Left ventricle myocardium inferior (tissue), 1 donor: Measurements from ENCODE around the gene INSC. TPM values are rescaled to one million over a fixed set of nuclear protein-coding genes. Genes with fewer than 3 reads are reported as not detected.

ENCODE experiments used
- DNase-seq: peaks from one replicate; pipeline ENCODE4 v3.0.0-alpha.2; 2020
- H3K27ac ChIP-seq: fragments of 200-600 bp; replicated peaks from 2 replicates; pipeline ENCODE4 v1.8.0; 2021
- H3K27me3 ChIP-seq: fragments of 200-600 bp; 2 replicates; pipeline ENCODE4 v1.8.0; 2021; ENCODE audit warnings: low read depth
- H3K36me3 ChIP-seq: fragments of 200-600 bp; 2 replicates; pipeline ENCODE4 v1.8.0; 2021
- H3K4me1 ChIP-seq: fragments of 200-600 bp; 2 replicates; pipeline ENCODE4 v1.8.0; 2021
- H3K4me3 ChIP-seq: fragments of 200-600 bp; 2 replicates; pipeline ENCODE4 v1.8.0; 2021; ENCODE audit warnings: mild to moderate bottlenecking, moderate library complexity
- H3K9me3 ChIP-seq: fragments of 200-600 bp; replicated peaks from 2 replicates; pipeline ENCODE4 v1.8.0; 2021
- intact Hi-C: fragments of 100-400 bp; cut with micrococcal nuclease; formaldehyde crosslinking; loops from one replicate; pipeline ENCODE4 v1.11.0; 2022
- total RNA-seq: library from RNA; stranded (reverse); fragmentation: NEBNext Ultra II Directional; extraction: Animal tissue kit (Norgen Biotek cat#: 25700); gene quantifications from one replicate; pipeline ENCODE4 v1.2.1, GENCODE V29; 2021
- TF ChIP-seq, protein P1 (sequence below): fragments of 200-600 bp; IDR thresholded peaks from 2 replicates; pipeline ENCODE4 v1.8.0; 2021; ENCODE audit warnings: antibody characterized with exemption, mild to moderate bottlenecking, borderline replicate concordance
- donor health status: DM: no; HTN: yes; CAD: no; lungs with severe emphysema.

Gene INSC
- total RNA-seq, 1 donor from 2014 or later = 0.25 TPM

DNA sequence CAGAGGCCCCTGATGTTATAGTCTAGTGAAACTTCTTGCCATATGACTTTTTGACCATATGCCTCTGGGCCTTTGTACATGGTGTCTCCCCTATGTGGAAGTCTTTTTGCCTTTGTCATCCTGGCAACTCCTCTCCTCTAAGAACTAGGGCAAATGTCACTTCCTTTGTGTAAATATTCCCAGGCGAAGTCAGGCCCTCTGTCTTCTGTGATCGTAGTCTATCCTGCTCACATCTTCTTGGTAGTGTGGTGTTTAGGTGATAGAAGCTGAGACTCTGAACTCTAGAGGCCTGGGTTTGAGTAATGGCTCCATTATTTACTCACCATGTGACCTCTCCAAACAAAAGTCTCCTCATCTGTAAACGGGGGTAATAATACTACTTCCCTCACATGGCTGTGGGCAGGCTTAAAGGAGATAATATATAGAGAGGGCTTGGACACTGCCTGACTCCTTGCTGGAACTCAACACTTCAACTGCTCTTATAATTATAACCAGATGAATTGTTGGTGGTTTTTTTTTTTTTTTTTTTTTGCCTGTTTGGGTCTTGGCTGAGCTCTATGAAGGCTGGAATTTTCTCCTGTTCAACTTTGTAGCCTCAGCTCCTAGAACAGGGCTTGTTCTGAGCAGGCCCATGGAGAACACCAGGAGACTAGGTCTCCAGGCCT is 43.8 kb downstream of the INSC start:
- Histone ChIP-seq H3K9me3 (no peaks in the 10 kb centered on the region), H3K27me3 (no peaks in the 10 kb centered on the region), H3K4me1 (no peaks in the 10 kb centered on the region), H3K27ac (no peak overlapping the region), H3K4me3 (no peak overlapping the region), H3K36me3 (no peaks in the 10 kb centered on the region)
- no peak for DNase-seq
- TF ChIP-seq, protein P1, sequence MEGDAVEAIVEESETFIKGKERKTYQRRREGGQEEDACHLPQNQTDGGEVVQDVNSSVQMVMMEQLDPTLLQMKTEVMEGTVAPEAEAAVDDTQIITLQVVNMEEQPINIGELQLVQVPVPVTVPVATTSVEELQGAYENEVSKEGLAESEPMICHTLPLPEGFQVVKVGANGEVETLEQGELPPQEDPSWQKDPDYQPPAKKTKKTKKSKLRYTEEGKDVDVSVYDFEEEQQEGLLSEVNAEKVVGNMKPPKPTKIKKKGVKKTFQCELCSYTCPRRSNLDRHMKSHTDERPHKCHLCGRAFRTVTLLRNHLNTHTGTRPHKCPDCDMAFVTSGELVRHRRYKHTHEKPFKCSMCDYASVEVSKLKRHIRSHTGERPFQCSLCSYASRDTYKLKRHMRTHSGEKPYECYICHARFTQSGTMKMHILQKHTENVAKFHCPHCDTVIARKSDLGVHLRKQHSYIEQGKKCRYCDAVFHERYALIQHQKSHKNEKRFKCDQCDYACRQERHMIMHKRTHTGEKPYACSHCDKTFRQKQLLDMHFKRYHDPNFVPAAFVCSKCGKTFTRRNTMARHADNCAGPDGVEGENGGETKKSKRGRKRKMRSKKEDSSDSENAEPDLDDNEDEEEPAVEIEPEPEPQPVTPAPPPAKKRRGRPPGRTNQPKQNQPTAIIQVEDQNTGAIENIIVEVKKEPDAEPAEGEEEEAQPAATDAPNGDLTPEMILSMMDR = no peak
- intact Hi-C loops = no loop called here

DNA sequence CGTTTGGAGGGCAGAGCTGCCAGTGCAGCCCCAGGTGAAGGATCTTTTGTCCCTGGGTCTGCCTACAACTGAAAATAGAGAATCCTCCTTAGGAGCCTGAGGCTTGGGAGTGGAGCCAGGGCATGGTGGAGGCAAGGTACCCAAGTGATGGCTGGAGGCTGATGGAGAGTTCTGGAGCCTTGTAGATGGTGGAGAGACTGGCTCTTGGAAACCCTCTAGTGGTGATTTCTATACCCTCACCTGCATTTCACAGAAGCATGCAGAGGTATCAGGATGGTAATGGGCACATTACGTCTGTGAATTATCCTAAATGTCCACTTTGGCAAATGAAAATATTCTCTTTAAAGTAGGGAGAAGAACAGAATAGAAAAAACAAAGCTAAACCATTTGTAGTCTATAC is 44.4 kb downstream of the INSC start:
- no peaks in the 10 kb centered on the region for H3K27me3 ChIP-seq
- H3K9me3 ChIP-seq = no peaks in the 10 kb centered on the region
- intact Hi-C loops = no loop called here
- H3K27ac ChIP-seq = no peak overlapping the region
- TF ChIP-seq, protein P1 = peak; percentile 49
- no peak for DNase-seq
- H3K36me3 ChIP-seq = no peaks in the 10 kb centered on the region
- H3K4me1 ChIP-seq = no peaks in the 10 kb centered on the region
- no peak overlapping the region for H3K4me3 ChIP-seq

DNA sequence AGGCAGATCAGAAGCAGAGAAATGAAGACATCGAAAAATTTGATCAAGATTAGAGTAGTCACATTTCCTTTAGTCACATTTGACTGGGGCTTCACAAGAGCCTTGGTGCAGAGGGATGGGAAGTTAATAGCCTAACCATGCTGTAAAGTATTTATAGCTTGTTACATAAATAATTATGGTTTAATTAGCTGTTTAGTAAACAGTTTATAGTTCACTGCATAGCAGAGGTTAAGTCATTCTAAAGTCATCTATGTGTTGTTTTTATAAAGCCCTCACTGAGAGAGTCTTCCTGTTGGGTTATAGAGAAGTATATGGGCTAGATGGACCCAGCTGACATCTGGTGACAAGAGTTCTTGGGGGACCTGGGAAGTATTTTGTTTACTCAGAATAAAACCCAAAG is 47.1 kb downstream of the INSC start:
- Histone ChIP-seq H3K4me3 (no peak overlapping the region), H3K4me1 (no peaks in the 10 kb centered on the region), H3K27me3 (peaks cover 12% of the 10 kb centered on the region), H3K27ac (no peak overlapping the region), H3K36me3 (no peaks in the 10 kb centered on the region), H3K9me3 (no peaks in the 10 kb centered on the region)
- TF ChIP-seq, protein P1 = no peak
- intact Hi-C loops = no loop called here
- DNase-seq = no peak

DNA sequence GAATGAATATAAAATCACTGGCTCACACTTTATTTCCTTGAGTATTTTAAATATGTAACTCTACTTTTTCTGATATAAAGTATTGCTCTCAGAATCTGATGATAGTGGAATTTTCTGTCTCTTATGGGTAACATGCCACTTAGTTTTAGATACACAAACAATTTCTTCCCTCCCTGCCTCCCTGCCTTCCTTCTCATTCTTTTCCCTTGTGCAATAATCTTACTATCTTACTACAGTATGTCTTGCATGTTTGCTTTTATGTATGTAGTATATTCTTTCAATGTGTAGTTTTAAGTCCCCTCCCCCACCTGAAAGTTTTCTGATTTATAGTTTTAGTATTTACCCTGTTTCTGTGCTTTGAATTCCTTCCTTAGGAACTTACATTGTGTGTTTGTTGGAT is 48.4 kb downstream of the INSC start:
- Histone ChIP-seq H3K4me1 (no peaks in the 10 kb centered on the region), H3K27ac (no peak overlapping the region), H3K4me3 (no peak overlapping the region), H3K9me3 (no peaks in the 10 kb centered on the region), H3K27me3 (peaks cover 12% of the 10 kb centered on the region), H3K36me3 (no peaks in the 10 kb centered on the region)
- intact Hi-C loops = no loop called here
- TF ChIP-seq, protein P1 = no peak
- DNase-seq = no peak

DNA sequence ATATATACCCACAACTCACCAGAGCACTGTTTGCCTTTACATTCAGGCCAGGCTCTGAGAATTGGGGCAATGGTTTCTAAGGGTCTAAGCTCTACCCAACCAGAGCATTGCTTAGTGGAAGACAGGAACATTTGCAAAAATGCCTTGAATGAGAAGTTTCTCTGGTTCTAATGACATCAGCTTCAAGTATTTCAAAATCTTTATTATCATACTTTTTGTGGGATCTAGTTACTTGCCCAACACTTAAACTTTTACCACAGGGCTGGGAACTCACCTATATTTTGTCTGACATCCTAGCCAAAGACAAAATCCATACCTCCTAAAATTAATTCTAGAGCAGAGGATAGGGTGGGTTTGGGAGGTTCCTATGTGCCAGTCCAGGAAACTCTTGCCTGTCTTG is 51.5 kb downstream of the INSC start:
- Histone ChIP-seq H3K4me3 (no peak overlapping the region), H3K27ac (no peak overlapping the region), H3K36me3 (no peaks in the 10 kb centered on the region), H3K27me3 (peaks cover 12% of the 10 kb centered on the region), H3K9me3 (no peaks in the 10 kb centered on the region), H3K4me1 (no peaks in the 10 kb centered on the region)
- TF ChIP-seq, protein P1 = no peak
- no peak for DNase-seq
- intact Hi-C loops = no loop called here
